Measurements from ENCODE around the gene CPE.

DNA sequence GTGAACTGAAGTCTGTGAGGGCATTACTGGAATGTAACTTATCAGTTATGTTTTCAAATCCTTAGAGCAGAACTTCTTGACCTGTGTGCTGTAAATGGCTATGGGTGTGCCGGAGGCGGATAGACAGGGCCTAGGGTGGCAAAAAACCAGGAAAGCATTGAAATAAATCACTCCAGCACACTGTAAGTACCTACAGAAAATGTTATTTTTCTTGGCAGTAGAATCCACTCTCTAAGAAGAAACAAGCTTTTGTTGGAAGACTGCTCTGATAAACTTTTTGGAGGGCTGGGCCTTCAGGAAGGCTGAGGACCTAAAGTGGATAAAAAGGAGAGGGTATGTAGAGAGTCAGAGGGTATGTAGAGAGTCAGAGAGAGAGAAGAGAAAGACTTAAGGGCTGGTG lies 14.9 kb downstream of the CPE start:
- TF ChIP-seq, protein P1, sequence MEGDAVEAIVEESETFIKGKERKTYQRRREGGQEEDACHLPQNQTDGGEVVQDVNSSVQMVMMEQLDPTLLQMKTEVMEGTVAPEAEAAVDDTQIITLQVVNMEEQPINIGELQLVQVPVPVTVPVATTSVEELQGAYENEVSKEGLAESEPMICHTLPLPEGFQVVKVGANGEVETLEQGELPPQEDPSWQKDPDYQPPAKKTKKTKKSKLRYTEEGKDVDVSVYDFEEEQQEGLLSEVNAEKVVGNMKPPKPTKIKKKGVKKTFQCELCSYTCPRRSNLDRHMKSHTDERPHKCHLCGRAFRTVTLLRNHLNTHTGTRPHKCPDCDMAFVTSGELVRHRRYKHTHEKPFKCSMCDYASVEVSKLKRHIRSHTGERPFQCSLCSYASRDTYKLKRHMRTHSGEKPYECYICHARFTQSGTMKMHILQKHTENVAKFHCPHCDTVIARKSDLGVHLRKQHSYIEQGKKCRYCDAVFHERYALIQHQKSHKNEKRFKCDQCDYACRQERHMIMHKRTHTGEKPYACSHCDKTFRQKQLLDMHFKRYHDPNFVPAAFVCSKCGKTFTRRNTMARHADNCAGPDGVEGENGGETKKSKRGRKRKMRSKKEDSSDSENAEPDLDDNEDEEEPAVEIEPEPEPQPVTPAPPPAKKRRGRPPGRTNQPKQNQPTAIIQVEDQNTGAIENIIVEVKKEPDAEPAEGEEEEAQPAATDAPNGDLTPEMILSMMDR (optimal IDR thresholded peaks at IDR 0.05 in 1 of 3, IDR thresholded peaks at IDR 0.05 in 1 of 3, conservative IDR thresholded peaks at IDR 0.05 in 1 of 3; ENCODE audit: extremely low read depth in 1 of 3, insufficient read depth in 2 of 3, low read length in 3 of 3): no peak
- no peak for TF ChIP-seq EZH2 (IDR thresholded peaks at IDR 0.05; ENCODE audit: low read length)

Data from keratinocyte (primary cell).